HG03097 (cell line): ENCODE results near the gene ZNF432.
"Not testable (repeated sequence)": the region's sequence is repeated elsewhere in the genome, so short reads cannot be mapped to it uniquely, and the experiment has no call there.

Experiments
- ATAC-seq: cut with Tn5 transposase; IDR thresholded peaks from one replicate; pipeline ENCODE4 v1.9.1; 2021; ENCODE audit not compliant: unreplicated experiment, low FRiP score

ZNF432 gene

DNA sequence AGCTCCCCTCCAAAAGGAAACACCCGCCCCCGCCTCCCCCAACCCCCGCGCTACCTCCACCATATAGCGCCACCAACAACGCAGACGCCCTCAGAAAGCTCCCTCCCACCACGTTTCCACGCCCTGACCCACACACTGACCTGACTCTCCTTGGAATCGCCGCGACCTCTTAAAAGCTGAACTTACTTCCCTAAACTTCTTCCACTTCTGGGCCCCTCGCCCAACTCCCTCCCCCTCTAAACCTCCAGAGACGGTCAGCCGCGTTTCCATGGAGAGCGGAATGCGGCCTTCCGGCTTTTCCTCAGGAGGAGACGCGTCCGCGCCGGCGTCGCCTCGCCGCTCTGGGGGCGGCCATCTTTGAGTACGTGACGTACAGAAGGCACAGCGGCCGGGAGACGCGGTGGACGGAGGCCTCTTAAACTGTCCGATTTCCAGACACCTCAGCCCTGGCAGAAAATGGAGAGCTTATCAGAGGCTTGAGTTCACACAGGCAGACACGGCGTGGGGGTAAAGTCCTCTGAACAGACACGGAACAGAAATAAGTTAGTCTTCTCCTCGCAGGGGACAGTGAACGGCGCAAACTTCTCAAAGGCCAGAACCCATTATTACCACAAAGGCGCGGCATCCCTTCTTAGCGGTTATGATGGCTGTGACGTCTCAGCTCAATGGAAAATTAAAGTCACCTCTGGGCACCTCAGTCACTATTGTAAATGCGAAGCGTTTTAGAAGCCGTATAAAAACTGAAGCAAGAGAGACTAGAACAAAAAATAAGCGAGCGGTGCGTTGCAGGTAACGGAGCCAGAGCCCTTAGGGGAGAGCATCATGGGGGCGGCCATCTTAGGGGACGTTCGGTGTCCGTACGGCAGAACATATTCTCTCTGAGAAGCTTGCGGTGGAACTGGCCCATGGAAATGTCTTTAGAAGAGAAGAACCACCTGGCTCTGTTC lies at the start of gene ZNF432:
ZNF432 (minus strand) TSS at position 284 of the 947 bp plus-strand sequence. CDS start 1,970 bp downstream, outside the sequence.
- ATAC-seq, result peak; percentile 84

DNA sequence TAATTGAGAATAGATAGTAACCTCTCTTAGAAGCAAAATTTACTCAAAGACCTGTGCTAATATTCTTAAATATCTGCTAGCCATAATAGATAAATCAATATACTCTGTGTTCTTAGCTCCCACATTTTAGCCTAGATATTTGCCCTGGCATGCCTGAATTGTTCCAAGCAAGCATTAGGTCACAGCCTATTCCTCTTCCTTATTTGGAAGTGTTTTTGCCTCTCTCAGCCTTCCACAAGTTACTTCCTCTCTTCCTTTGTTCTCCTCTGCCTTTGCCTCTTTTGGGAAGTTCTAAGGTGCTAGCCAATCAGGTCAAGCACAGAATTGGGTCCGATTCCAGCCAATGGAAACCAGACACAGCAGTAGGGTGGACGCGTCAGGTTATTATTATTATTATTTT lies 47.8 kb upstream of the ZNF432 start:
- ATAC-seq, result not testable (repeated sequence)

DNA sequence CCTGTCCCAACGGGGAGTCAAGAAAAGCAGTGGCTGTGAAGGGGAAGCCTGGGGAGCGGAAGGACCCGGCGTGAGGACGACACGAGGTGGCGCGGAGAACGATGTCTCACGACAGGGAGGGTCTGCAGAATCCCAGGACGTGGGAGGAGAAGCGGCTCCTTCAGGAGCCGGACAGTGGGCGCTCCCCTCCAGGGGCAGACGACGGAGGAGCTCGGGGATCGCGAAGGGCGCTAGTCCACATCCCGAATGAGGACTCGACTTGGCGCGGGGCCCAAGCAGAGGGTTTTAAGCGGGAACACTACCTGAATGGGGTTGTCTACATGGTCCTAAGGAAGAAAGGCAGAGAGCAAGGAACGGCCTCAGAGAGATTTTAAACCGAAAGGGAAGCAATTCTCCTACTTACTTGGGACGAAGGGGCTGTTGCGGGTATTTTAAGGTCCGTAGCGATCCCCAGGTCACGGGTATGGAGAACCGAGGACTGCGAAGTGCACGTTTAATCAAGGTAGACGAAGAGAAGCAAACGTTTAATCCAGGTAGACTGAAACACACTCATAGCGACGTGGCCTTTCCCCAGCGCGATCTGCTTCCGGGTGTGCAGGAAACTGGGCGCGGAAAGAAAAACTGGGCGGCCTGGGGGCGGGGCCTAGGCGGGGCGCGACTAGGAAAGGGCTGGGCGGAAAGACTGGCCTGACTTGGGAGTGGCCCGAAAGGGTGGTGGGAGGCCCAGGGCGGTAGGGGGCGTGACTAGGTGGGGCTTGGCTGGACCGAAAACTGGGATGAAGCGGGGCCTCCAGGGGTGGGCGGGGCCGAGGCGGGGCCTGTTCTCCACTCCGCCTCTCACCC lies 46.8 kb upstream of the ZNF432 start, which contains the start of gene ZNF841:
ZNF841 (minus strand) TSS at position 594 of the 843 bp plus-strand sequence. CDS start 10,964 bp downstream, outside the sequence.
- peak; percentile 66 for ATAC-seq

DNA sequence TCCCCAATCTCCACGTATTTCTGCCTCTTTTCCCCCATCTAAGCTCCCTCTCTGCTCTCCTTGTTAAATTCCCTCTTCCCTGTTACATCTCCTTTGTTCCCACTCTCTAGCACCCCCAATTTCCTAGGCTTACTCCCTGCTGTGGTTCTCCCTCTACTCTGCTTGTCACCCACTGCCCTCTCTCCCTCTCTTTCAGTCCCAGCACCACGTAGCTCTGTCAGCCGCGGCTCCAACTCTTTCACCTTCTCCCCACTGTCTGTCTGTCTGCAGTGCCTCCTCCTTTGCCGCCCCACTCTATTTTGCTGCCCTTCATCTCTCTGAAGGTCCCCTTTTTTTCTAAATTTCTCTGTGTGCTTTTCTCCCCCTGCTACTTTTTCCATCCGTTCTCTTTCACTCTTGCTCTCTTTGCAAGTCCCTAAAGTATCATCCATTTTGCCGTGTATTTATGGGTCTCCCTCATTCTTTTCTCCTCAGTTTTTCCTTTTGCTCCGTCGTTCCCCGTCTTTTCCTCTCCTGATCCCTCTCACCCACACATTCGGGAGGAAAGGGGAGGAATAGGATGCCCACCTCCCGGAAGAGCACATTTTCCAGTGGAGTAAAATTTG lies 46.0 kb upstream of the ZNF432 start:
- ATAC-seq, result no peak

DNA sequence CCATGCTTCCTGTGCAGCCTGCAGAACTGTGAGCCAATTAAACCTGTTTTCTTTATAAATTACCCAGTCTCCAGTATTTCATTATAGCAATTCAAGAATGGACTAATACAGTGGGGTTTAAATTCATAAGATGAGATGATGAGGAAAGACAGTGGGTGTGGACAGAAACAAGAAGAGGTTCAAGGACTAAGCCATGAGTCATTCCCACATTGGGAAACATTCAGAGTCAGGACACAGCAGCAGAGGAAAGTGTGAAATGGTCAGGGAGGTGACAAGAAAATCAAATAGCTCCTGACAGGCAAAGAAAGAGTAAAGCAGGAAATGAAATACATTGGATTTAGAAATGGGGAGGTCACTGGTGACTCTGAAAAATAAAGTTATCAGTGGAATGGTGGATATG lies 37.8 kb upstream of the ZNF432 start:
- ATAC-seq, result no peak

DNA sequence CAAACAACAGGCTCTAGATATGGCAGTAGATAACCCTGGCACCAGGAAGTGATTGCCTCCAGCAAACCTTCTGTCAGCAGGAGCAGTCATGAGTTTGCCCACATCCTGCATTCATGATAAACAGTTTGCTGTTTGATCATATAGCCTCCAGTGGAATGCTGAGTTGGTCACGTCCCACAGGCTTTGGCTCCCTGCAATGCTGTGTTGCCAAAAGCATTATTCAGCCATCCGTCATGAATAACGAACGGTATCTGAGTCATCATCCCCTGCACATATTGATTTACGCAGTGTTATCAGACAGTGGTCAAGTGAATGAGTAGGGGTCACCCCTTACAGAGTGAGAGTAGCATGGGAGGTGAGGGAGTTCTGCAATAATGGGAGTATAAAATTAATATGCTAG lies 21.9 kb upstream of the ZNF432 start:
- ATAC-seq, result no peak

DNA sequence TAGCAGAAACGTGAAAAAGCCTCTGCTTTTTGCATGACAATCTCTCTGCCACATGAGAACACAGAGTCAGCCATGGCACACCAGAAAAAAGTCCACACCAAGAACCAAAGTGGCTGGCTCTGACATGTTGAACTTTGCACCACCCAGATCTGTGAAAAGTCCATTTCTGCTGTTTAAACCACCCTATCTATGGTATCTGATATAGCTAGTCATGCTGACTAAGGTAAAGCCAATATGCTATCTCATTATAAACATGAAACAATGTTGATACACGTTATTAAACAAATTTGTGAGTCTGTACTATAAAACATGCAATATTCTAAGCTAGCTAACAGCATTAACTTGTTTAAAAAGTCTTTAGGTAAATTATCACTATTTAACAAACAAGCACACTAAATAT lies 21.0 kb upstream of the ZNF432 start:
- ATAC-seq, result no peak

DNA sequence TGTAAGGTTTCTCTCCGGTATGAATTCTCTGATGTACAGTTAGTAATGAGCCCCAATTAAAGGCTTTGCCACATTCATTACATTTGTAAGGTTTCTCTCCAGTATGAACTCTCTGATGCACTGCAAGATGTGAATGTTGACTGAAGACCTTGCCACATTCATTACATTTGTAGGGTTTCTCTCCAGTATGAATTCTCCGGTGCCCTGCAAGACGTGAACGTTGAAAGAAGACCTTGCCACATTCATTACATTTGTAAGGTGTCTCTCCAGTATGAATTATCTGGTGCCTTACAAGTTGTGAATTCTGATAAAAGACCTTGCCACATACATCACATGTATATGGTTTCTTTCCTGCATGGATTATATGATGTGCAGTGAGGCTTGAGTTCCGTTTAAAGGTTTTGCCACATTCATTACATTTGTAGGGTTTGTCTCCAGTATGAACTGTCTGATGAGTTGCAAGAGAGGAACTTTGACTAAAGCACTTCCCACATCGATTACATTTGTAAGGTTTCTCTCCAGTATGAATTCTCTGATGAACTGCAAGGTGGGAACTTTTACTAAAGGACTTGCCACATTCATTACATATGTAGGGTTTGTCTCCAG lies 17.7 kb upstream of the ZNF432 start:
- ATAC-seq, result no peak

DNA sequence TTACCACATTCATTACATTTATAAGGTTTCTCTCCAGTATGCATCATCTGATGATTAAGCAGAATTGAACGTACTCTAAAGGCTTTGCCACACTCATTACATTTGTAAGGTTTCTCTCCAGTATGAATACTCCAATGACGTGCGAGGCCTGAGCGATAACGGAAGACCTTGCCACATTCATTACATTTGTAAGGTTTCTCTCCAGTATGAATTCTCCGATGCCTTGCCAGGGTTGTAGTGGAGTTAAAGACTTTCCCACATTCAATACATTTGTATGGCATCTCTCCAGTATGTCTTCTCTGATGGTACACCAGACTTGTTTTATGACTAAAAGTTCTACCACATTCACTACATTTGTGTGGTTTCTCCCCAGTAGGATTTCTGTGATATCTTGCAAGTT lies 16.8 kb upstream of the ZNF432 start:
- no peak for ATAC-seq

DNA sequence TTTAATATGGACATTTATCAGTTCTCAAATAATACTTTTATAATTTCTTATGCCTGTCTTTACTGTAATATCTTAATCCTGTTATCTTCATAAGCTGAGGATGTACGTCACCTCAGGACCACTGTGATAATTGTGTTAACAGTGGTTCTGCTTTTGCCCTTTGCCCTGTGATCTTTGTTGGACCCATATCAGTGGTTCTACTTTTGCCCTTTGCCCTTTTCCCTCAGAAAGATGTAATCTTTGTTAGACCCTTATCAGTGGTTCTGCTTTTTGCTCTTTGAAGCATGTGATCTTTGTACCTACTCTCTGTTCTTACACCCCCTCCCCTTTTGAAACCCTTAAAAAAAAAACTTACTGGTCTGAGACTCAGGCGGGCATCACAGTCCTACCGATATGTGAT lies 7.8 kb upstream of the ZNF432 start:
- not testable (repeated sequence) for ATAC-seq

DNA sequence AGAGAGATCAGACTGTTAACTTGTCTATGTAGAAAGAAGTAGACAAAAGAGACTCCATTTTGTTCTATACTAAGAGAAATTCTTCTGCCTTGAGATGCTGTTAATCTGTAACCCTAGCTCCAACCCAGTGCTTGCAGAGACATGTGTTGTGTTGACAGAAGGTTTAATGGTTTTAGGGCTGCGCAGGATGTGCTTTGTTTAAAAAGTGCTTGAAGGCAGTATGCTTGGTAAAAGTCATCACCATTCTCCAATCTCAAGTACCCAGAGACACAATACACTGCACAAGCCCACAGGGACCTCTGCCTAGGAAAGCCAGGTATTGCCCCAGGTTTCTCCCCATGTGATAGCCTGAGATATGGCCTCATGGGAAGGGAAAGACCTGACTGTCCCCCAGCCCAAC lies 3.1 kb upstream of the ZNF432 start:
- not testable (repeated sequence) for ATAC-seq

DNA sequence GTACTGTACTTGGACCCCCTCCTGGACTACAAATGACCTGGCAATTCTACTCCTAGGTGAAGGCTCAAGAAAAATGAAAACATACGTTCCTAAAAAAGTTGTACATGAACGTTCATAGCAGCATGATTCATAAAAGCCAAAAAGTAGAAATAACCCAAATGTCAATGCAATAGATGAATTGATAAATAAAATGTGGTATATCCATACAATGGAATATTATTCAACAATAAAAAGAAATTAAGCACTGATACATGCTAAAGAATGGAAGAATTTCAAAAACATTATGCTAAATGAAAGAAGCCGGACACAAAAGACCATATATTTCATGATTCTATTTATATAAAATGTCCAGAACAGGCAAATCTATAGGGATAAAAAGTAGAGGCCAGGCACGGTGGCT lies 9.5 kb downstream of the ZNF432 start:
- ATAC-seq, result no peak

DNA sequence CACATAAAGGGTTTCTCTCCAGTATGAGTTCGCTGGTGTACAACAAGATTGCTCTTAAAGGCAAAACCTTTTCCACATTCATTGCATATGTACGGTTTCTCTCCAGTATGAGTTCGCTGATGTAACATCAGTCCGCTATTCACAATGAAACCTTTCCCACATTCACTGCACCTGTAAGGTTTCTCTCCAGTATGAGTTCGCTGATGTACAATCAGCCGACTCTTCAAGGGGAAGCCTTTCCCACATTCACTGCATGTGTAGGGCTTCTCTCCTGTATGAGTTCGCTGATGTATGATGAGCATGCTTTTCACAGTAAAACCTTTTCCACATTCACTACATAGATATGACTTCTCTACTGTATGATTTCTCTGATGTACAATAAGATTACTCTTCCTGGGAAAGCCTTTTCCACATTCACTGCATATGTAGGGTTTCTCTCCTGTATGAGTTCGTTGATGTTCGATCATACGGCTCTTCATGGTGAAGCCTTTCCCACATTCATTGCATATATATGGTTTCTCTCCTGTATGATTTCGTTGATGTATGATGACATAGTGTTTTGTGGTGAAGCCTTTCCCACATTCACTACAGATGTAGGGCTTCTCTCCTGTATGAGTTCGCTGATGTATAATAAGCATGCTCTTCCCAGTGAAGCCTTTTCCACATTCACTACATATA lies 14.4 kb downstream of the ZNF432 start:
- no peak for ATAC-seq

DNA sequence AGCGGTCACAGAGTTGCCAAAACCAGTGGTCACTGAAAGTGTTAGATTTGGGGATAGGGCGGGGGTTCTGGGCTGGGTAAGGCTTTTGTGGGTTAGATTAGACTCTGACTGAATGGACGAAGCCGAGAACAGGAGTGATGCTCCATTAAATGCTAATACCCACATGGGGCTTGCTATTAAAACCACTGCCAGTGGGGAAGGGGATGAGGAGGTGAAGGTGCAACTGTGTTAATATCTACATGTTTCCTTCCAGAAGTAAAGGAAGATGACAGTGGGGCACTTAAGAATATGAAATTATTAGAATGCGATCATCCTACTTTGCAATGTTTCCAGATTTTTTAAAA lies 19.9 kb downstream of the ZNF432 start:
- ATAC-seq, result peak; percentile 21

DNA sequence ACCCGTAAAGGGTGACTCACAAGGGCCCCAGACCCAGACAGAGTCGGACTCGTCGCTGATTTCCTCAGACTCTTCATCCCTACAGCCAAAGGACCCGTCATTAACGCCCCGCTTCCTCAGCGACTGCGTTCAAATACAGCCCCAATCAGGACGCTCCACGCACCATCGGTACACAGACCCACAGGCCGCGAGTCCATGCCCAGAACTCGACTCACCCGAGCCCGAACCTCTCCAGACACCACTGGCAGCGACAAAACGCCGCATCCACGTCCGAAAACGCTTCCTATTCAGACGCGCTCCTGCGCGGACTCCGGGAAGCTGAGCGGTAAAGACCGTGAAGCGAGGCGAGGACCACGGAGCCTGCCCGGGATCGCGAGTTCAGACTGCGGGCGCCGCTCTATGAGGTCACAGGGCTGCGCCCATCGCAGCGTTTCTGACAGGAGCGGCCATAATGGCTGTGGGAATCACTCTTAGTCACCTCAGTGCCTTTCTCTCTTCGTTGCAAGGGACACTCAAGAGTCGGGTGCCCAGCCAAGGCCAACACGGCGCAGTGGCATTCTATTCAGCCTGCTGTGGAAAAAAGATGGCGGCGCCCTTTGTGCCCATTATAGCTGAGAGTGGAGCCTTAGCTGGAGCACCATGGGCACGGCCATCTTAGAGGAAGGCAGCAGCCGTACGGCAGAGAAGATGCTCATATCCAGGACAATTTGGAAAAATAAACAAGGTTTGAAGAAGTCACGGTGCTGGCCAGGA lies 20.4 kb downstream of the ZNF432 start, which contains the start of gene ZNF614:
ZNF614 (minus strand) TSS at position 353 of the 753 bp plus-strand sequence. CDS start 2,634 bp downstream, outside the sequence.
- peak; percentile 85 for ATAC-seq

DNA sequence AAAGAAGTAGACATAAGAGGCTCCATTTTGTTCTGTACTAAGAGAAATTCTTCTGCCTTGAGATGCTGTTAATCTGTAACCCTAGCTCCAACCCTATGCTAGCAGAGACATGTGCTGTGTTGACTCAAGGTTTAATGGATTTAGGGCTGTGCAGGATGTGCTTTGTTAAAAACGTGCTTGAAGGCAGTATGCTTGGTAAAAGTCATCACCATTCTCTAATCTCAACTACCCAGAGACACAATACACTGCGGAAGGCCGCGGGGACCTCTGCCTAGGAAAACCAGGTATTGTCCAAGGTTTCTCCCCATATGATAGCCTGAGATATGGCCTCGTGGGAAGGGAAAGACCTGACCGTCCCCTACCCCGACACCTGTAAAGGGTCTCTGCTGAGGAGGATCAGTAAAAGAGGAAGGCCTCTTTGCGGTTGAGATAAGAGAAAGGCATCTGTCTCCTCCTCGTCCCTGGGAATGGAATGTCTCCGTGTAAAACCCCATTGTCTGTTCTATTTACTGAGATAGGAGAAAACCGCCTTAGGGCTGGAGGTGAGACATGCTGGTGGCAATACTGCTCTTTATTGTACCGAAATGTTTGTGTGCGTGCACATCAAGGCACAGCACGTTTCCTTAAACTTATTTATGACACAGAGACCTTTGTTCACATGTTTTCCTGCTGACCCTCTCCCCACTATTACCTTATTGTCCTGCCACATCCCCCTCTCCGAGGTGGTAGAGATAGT lies 22.2 kb downstream of the ZNF432 start:
- not testable (repeated sequence) for ATAC-seq

DNA sequence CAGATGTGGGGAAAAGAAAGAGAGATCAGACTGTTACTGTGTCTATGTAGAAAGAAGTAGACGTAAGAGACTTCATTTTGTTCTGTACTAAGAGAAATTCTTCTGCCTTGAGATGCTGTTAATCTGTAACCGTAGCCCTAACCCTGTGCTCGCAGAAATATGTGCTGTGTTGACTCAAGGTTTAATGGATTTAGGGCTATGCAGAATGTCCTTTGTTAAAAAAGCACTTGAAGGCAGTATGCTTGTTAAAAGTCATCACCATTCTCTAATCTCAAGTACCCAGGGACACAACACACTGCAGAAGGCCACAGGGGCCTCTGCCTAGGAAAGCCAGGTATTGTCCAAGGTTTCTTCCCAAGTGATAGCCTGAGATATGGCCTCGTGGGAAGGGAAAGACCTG lies 24.2 kb downstream of the ZNF432 start:
- ATAC-seq, result not testable (repeated sequence)

DNA sequence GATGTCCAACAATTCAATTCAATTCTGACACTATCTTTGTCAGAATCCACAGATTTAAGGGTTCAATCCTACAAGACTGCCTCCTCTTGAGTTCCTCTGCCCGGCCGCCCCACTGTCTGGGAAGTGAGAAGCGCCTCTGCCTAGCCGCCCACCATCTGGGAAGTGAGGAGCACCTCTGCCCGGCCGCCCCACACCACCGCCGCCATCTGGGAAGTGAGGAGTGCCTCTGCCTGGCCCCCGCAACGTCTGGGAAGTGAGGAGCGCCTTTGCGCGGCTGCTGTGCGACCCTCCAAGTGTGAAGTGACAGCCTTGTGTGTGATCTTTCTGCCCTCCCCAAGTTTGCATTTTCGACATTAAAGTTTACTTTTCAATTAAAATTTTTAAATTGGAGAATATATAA lies 26.4 kb downstream of the ZNF432 start:
- ATAC-seq, result no peak
